HG02763 (cell line): ENCODE data around the gene FAM32A.

ENCODE experiments used
- ATAC-seq: cut with Tn5 transposase; IDR thresholded peaks from one replicate; pipeline ENCODE4 v1.9.1; 2021; ENCODE audit warnings: mild to moderate bottlenecking, moderate library complexity; ENCODE audit not compliant: unreplicated experiment

Gene FAM32A

DNA sequence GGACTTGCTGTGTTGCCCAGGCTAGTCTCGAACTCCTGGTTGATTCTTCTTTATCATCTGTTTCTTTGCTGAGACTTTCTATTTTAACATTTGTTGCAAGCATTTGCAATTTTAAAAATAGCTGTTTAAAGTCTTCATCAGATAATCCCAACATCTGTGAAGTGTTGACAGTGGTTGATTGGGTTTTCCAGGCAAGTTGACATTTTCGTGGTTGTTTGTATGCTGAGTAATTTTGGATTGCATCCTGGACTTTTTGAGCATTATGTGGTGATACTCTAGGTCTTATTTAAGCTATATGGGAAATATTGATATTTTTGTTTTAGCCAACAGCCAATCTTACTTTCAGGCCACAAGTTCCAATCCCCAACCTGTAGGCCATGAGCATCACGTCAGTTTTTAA lies 37.6 kb downstream of the FAM32A start:
- no peak for ATAC-seq

DNA sequence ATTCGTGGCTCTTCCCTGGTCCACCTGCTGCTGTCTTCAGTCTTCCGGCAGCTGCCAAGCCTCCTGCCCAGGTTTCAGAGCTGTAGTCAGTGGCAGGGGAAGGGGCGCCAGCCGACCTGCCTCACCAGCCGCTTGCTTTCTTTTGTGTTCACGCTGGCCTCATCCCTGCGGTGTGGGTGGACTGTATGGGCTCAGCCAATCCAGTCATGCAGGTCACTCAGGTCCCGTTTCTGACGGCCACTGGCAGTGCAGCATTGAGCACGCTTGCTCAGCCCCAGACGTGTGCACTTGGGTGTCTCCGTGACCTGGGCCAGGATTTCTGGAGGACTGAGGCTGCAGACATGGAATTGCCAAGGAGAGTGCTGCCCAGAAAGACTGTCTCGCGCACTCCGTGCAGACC lies 38.5 kb downstream of the FAM32A start:
- no peak for ATAC-seq

DNA sequence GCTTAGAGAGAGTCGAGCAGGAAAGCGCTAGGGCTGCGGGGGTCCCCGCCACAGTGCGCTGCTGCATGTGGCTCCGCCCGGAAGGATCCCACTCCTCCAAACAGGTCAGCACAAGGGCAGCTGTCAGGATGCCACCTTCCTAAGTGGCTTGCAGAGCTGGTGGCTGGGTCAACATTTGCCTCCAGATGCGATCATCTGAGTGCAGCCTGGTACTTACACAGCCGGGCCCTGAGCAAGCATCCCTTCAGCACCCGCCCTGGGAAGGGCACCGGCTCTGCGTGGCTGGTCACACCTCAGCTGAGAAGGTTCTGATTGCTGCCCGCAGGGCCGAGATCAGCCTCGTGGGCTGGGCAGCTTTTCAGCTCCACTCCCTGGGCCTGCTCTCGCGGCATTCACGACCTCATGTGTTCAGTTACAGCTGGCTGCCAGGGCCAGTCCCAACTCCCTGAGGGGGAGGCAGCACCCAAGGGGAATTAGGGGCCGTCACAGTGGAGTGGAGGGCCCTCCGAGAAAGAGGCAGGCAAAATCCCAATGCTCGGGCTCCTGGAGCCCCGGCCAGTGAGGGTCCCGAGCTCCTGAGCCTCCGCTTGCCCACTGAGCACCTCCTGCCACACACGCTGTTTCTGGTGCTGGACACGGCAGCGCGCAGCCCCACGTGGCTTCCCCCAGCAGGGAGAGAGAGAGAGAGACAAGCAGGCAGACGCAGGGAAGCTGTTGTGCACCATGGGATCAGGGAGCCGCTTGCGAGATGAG lies 39.3 kb downstream of the FAM32A start:
- ATAC-seq = no peak

DNA sequence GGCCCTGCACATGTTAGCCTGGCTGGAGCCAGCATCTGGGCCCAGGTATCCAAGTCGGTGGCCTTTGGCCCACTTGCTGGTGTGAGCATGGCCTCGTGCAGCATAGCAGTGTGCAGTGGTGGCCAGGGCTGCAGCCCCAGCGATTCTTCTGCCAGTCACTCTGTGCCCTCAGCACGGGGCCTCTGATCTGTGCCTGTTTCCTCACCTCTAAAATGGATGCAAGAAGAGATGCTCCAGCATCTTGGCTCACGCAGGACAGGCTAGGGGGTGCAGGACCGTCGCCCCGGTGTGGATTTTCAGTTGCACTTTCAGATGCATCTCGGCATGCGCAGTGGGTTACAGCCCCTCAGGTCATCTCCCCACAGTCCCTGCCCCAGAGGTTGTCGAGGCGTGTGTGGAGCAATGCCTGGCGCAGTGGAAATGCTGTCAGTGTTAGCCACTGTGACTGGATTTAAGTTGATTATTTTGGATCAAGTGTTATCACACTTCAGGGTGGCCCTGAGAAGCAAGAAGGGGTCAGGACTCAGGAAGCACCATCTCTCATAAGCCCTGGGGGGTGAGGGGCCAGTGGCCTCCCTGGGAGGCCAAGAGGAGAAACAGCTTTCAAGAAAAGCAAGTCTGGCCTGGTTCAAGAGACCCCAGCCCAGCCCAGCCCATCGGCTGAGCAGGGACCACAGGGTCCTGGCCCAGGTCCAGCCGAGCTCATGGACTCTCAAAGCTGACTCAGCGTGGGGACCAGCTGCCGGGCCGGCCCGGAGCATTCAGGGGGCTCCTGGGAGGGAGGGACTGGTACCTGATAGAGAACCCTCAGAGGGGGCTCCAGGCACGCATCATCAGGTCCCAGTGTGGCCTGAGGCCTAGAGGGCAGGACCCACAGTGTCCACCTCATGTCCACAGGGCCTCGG lies 40.3 kb downstream of the FAM32A start:
- no peak for ATAC-seq

DNA sequence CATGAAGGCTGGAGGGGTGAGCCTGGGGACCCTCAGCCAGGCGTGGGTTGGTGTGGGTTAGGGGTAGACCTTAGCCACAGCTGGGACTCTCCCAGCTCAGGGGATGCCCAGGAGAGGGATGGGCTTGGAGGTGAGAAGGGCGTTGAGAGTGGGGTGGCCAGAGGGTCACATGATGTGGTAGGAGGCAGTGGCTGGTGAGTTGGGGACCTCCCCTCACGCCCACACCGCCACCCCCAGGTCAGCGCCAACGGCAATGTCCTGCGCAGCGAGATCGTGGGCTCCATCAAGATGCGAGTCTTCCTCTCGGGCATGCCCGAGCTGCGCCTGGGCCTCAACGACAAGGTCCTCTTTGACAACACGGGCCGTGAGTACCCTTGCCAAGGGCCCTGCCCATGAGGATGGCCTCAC lies 41.0 kb downstream of the FAM32A start:
- no peak for ATAC-seq

DNA sequence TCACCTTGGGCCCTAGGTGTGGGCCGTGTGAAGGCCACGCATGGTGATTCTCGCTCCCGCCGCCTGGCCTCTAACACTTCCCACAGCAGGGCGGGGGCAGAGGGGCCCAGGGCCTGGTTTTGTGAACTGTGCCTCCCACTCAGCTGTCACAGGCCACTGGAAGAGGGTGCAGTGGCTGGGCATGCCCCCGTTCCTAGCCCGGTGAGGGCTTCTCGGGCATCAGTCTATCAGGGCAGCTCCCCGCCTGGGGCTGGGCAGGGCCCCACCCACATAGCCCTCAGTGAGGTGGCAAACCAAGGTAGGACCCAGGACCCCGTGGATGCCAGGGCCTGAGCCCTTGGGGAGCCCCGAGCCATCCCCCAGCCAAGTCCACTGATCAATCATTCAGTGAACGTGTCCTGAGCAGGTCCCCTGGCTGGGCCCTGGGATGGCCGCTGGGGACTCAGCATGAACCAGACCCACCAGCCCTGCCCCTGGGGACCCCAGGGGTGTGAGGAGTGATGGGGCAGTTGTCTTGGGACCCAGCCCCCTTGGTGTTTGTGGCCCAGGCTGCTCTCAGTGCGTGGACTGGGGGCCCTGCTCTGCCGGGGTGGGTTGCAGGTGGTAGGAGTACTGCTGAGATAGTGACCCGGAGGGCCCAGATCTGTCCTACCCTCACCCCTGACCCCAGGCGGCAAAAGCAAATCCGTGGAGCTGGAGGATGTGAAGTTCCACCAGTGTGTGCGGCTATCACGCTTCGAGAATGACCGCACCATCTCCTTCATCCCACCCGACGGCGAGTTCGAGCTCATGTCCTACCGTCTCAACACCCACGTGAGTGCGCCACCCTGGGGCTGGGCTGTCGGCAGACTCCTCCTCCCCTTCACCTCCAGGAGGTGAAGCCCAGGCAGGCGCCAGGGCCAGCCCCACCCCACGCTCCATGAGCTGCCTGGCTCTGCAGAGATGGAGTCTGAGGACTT lies 41.9 kb downstream of the FAM32A start:
- no peak for ATAC-seq

DNA sequence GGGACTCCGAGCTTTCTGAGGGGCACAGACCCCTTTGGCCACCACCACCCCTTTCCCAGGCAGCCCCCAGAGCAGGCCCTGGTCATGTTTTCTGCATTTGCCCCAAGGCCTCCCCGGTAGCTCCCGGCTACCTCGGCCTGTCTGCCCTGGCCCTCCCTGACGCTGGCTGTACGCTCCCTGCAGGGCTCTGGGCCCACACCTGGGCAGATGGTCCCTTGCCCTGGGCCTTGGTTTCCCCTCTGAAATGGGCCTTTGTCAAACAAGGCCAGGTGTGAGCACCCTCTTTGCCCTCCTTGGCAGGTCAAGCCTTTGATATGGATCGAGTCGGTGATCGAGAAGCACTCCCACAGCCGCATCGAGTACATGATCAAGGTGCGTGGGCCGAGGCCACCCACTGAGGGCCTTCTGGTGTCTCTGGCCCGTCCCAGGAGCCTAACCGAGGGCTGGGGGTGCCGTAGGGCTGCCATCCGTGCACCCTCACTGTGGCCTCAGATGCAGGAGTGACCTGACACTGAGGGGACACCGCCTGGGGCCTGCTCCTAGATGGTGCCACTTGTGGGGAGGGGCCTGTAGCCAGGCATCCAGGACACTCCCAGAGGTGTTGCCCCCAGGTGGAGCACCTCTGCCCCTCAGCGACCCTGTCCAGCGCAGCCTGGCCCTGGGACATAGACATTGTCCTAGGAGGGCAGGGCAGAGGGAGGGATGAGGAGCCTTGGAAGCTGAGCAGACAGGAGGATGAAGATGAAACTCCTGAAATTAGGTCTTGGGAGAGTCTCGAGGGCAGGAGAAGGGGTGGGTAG lies 42.8 kb downstream of the FAM32A start:
- no peak for ATAC-seq

DNA sequence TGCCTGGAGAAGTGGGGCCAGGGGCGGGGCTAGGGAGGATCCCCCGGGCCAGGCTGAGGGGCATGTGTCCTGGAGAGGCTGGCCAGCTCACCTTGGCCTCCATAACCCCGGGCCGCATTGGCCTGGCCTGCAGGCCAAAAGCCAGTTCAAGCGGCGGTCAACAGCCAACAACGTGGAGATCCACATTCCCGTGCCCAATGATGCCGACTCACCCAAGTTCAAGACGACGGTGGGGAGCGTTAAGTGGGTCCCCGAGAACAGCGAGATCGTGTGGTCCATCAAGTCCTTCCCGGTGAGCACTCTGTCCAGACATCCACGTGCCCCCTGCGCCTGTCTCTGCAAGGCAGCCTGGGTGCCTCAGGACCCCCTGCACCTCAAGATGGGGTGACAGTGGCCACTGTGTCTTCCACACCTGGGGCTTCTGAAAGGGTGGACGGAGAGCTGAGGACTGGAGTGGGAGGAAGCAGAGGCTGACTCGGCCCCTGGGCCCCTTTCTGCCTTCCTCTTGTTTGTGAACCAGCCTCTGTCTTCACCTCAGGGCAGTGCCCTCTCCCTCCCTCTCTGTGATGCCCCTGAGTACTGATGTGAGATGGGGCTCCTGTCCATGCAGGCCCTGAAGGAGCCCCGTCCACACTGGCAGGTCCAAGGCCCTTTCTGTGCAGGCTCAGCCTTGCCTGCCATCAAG lies 43.6 kb downstream of the FAM32A start:
- no peak for ATAC-seq

DNA sequence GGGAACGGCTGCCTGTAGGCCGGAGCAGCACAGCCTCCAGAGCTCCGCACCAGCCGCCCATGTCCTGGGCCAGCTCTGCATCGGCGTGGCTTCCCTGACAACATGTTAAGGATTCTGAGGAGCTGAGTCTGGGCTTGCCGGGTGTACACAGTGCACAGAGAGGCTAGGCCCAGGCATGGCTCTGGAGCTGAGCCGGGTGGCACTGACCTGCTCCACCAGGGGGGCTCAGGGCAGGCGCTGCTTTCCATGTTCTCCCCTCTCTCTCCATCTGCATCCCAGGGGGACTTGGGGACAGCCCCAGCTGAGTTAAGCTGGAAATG lies 44.1 kb downstream of the FAM32A start:
- no peak for ATAC-seq

DNA sequence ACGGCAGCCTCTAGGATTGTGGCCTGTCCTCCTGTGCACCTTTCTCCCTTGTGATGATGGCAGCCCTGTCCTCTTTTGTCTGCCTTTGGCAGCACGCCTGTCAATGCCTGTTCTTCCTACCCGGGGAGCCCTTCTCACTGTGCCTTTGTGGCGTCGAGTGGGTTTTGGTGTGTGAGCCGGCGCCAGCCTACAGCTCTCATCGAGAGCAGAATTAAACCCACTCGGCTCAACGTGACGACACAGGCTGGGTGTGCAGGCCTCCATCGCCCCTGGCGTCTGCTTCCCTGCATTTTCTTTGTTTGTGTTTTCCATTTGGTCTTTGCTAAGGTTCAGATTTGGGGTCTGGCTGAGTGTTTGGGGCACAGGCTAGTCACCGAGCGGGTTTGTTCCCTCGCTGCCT lies 46.9 kb downstream of the FAM32A start:
- ATAC-seq = no peak

DNA sequence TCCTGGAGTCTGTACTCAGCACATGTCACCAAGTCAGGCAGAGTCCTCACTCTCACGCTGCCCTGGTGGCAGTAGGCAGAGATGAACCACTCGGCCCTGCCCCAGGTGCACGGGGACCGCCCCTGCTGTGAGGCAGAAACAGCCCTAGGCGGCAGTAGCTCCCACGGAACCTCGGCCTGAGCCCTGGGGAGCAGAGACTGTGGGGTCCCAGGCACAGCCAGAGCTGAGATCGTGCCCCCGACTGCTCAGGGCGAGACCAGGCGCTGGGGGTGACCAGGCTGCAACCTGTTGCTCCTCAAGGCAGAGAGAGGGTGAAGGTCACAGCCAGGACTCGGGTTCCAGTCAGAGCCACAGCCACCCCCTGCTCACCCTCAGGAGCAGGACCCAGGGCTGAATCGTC lies 47.4 kb downstream of the FAM32A start:
- ATAC-seq = no peak

DNA sequence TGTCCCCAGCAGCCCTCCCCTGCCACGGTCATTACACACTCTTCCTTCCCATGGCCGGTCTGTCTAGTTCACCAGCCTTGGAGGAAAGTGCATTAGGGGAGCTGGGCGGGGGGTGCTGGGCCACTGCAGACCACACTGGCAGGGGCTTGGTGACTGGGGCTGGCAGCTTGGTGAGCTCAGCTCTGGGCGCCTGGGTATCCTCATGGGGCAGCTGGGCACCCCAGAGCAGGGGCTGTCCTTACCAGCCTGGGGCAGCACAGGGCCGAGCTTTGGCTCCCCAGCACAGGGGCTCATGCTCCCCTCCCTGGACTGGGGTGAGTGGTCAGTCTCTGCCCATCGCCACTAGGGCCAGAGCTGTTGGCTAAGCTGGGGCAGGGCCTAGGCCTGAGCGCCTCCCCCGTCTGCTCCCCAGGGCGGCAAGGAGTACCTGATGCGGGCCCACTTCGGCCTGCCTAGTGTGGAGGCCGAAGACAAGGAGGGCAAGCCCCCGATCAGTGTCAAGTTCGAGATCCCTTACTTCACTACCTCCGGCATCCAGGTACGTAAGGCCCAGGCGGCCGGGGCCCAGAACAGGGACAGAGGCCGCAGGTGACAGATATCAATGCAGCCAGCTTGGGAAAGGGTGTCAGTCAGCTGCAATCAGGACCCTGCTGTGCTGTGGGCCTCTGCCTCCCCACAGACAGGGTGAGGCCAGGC lies 48.0 kb downstream of the FAM32A start:
- no peak for ATAC-seq

DNA sequence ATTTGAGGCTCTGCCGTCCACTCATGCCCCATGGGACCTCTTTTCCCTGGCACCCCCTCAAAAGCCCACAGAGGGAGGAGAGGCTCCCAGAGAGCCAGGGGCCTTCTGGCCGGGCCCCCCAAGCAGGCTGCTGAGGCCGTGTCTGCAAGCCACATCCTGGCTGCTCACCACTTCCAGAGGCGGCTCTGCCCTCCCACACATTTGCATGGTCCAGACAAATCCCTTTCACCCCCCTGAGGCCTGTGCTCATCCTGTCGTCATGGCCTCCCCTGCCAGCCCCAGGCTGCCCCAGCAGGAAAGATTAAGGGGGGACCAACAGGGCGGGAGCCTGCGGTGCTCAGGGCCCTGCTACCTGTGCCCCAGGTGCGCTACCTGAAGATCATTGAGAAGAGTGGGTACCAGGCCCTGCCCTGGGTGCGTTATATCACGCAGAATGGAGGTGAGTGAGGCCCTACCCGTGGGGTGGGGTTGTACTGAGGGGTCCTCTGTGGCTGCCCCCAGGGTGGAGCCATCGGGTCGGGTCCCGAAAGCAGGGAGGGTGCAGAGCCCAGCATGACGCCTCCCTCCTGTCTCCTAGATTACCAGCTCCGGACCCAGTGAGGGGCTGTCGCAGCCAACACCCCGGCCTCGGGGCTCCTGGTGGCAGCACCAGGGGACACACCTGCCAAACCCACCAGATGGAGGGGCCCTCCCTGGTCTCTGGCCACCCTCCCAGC lies 48.8 kb downstream of the FAM32A start:
- ATAC-seq = no peak

DNA sequence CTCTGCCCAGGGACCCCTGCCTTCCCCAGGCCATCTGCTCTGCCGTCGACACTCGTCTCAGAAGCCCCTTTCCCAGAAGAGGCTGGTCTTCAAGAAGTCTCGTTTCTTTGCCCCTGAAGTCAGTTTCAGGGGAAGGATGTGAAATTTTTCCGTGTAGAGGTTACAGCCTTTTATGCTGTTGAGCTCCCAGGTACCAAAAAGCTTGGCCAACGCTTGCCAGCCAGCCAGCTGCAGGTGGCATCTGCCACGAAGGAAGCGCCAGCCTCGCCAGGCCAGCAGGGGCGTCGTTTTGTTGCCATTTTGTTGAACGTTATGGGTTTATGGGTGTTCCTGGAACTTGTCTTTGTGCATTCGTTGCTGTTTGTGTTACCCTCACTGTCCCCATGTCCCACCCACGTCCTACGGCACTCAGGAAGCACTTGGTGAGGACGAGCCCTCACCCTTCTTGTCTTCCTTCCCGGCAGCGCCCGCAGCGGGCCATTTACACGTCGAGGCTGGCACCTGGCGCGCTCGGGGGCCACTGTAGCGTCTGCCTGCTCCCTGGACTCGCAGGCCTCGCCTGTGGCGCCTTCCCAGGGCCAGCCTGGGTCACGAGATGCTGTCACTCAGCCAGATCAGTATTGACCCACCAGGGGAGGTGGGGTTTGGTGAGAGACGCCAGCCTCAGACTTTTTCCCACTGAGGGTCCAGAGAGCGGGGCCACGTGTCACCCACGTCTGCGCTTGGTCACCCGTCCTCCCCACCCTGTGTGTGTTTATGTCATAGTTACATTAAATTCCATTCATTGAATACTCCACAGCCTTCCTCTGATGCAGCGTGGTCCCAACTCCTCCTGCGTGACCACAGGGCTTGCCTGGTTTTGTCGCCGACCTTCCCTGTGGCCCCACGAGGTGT lies 49.6 kb downstream of the FAM32A start:
- no peak for ATAC-seq

DNA sequence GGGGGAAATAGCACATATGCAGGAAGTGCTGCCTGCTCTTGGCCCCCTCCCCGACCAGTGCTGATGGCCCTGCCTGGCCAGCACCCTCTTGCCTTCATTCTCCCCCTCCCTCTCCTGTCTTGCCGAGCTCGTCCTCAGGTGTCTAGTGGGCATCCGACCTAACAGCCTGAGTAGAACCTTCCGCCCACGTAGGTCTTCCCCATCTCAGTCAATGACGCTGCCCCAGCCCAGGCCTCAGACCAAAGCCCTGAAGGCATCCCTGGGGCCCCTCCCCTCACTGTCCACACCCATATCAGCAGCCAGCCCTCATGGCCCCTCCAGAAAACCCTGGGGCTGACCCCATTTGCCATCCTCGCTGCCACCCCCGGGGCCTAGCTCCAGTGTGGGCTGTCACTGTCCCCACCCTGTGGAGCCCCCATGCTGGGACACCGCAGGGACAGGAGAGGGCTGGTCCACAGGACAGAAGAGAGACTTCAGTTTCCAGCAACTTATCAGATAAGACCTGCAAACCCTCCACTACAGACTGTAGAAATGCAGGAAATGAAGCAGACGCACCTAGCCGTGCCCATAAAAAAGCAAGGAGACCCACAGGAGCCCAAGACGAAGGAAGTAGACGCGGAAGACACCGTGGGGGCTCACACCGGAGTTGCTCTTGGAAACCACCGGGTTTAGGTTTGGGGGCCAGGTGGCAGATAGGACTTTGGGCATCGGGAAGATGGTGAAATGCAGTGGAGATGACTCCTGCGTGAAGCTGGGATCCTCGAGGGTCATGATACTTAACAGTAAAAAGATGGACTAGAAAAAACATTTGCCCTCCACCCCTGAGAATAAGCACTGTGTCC lies 50.8 kb downstream of the FAM32A start:
- no peak for ATAC-seq
